ENCODE results near the gene HAVCR1.

- no peak for TF ChIP-seq CTCF (conservative IDR thresholded peaks at IDR 0.05)
- TF ChIP-seq EZH2 (IDR thresholded peaks at IDR 0.05; ENCODE audit: low read depth): no peak
Measured at GRCh38 chr5:157020511-157021222, 38.2 kb downstream of the HAVCR1 start.

All from PC-9 (cell line).